GM10266 (cell line): ENCODE results near the gene GPANK1.
A peak's percentile ranks its signal among the peaks of the same experiment; 100 is the strongest.

Experiments
- DNase-seq: peaks from one replicate; pipeline ENCODE4 v3.0.0; 2012; ENCODE audit errors: extremely low spot score
- CTCF ChIP-seq: IDR thresholded peaks from 2 replicates; pipeline ENCODE4 v1.5.1; 2012; ENCODE audit warnings: mild to moderate bottlenecking, low read depth; ENCODE audit not compliant: control insufficient read depth, insufficient read depth; ENCODE audit errors: missing control alignments

The GPANK1 gene

DNA sequence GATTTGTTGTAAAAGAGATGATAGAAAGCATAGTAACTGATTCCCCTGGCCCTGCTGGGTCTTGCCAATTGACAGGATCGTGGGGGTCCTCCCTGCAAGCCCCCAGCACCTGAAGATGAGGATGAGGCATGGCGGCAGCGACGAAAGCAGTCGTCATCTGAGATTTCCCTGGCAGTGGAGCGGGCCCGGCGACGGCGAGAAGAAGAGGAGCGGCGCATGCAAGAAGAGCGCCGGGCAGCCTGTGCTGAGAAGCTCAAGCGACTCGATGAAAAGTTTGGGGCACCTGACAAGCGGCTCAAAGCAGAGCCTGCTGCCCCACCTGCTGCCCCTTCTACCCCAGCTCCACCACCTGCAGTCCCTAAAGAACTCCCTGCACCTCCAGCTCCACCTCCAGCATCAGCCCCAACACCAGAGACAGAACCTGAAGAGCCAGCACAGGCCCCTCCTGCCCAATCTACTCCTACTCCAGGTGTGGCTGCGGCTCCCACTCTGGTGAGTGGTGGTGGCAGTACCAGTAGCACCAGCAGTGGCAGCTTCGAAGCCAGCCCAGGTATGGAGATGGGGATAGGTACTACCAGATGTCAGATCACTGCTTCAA, 37.0 kb downstream of the GPANK1 start:
- no peak for TF ChIP-seq CTCF
- no peak for DNase-seq

- no peak for DNase-seq
- TF ChIP-seq CTCF = no peak
Measured at GRCh38 chr6:31626952-31627351, 37.8 kb downstream of the GPANK1 start.

DNA sequence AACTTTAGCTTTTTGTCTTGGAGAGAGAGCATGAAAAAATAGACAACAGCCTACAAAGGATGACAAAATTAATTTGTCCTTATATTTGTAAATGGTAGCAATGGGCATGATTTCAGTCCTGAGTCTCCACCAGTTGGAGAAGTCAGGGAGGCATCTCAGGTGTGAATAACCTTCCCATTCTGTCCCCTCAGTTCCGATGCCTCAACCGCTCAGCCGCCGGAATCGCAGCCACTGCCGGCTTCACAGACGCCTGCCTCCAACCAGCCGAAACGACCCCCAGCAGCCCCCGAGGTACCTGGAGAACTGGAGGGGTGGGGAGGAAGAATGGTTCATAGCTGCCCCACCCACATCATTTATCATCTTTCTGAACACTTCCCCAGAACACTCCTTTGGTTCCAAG, 40.7 kb downstream of the GPANK1 start:
- TF ChIP-seq CTCF = no peak
- no peak for DNase-seq

DNA sequence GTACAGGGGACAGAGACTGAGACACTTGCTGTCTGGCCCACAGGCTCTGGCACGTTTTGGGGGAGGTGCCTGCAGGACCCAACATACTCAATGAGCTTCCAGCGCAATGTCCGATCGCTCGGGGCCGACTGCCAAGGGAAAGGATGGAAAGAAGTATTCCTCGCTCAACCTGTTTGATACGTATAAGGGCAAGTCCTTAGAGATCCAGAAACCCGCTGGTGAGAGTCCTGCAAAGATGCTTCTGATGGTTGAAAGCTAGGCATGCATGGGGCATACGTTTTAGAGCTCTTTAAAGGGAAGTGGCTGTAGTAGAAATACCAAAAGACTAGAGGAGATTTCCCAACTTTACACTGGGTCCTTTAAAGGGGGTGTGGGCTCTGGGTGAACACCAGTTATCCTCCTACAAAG, 42.1 kb downstream of the GPANK1 start:
- DNase-seq = no peak
- TF ChIP-seq CTCF = no peak

- no peak for DNase-seq
- no peak for TF ChIP-seq CTCF
Measured at GRCh38 chr6:31621991-31622390, 42.8 kb downstream of the GPANK1 start.

- no peak for TF ChIP-seq CTCF
- no peak for DNase-seq
Measured at GRCh38 chr6:31621320-31621939, 43.4 kb downstream of the GPANK1 start.

DNA sequence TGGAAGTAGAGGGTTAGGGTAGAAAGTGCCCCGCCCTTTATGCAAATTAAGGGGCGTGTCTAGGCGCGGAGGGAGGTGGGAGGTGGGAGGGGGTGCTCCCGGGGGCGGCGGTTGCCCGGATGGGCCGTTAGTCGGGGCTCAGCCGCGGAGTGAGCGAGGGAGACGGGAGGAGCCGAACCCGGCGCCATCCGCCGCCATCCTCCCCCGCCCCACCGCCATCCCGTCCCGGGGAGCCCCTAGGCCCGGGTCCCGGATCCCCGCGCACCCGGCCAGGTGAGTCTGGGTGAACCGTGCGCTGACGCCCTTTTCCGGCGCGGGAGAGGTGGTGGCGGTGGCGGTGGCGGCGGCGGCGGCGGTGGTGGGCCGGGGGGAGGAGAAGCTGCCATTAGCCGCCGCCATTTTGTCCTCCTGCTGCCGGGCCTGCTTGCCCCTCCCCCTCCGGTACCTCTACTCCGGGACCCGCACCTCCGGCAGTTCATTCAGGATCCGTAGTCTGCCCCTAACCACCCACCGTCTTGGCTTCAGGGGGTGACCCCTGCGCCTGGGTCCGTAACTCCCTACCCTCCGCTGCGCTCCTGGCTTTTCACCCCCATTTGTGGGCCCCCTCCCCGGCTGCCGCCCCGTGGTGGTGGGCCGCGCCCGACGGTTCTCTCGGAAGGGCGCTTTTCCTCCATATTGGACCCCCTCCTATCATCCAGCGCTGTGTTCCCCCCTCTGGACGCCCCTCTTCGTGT, 44.0 kb downstream of the GPANK1 start, which contains the start of gene PRRC2A:
Gene PRRC2A, plus strand, starts transcription at position 130 of the 734 bp plus-strand sequence. CDS start 2,075 bp downstream, outside the sequence.
- peak; percentile 99 for DNase-seq
- no peak for TF ChIP-seq CTCF
